Right lobe of liver (tissue), 6 donors: Measurements from ENCODE around the gene CYTH1. TPM values are rescaled to one million over a fixed set of nuclear protein-coding genes. Genes with fewer than 3 reads are reported as not detected.
A peak's percentile ranks its signal among the peaks of the same experiment; 100 is the strongest.

Experiments
- ATAC-seq, 4 donors: fragments of 200-7000 bp; cut with Tn5 transposase; one replicate each; pipeline ENCODE4 v1.9.1; 2020; ENCODE audit warnings: mild to moderate bottlenecking in 4 of 4, moderate library complexity in 4 of 4
- DNase-seq, 3 donors: peaks; one replicate each; pipeline ENCODE4 v3.0.0-alpha.2; 2020
- H3K27ac ChIP-seq, 3 donors: fragments of 200-600 bp; one replicate each; pipeline ENCODE4 v1.8.0; 2022
- H3K27me3 ChIP-seq, 2 donors: fragments of 200-600 bp; one replicate each; pipeline ENCODE4 v1.8.0; 2022
- H3K36me3 ChIP-seq, 4 donors: fragments of 200-600 bp; sonication (generic) in 1 of 4; one replicate each; pipeline versions ENCODE4 v1.5.1 to v1.8.0; 2017 to 2022; ENCODE audit warnings: control low read depth in 1 of 4
- H3K4me1 ChIP-seq, 4 donors: fragments of 200-600 bp; sonication (generic) in 1 of 4; one replicate each; pipeline versions ENCODE4 v1.5.1 to v1.8.0; 2017 to 2022; ENCODE audit warnings: control low read depth in 1 of 4
- H3K4me3 ChIP-seq, 3 donors: fragments of 200-600 bp; one replicate each; pipeline ENCODE4 v1.8.0; 2022
- H3K9me3 ChIP-seq, 4 donors: fragments of 200-600 bp; sonication (generic) in 1 of 4; one replicate each; pipeline versions ENCODE4 v1.5.1 to v1.8.0; 2017 to 2022; ENCODE audit warnings: control low read depth in 1 of 4
- CTCF ChIP-seq, 4 donors: fragments of 200-600 bp in 3 of 4; fragments of 450-650 bp in 1 of 4; IDR thresholded peaks; one replicate each; pipeline versions ENCODE4 v1.5.1 to v1.8.0; 2016 to 2022; ENCODE audit warnings: antibody characterized with exemption in 4 of 4, mild to moderate bottlenecking in 2 of 4
- POLR2A ChIP-seq: fragments of 450-650 bp; IDR thresholded peaks from one replicate; pipeline ENCODE4 v1.6.1; 2017; ENCODE audit warnings: antibody characterized with exemption, mild to moderate bottlenecking
- WGBS: methylation state at CpG from one replicate; pipeline ENCODE4 v1.1.6; 2018; ENCODE audit warnings: low coverage, low lambda C conversion rate; ENCODE audit not compliant: insufficient coverage; ENCODE audit errors: missing lambda C conversion rate; 5-methylcytosine and 5-hydroxymethylcytosine counted together
- intact Hi-C, 2 donors: fragments of 100-400 bp; cut with DNase I; formaldehyde crosslinking; loops; one replicate each; pipeline versions ENCODE4 v1.11.2 to v1.14.1; 2022
- total RNA-seq, 6 experiments: library from RNA; depleted of rRNA in 2 of 6; stranded (reverse); fragments of >200 nt in 2 of 6; fragmentation: NEBNext Ultra II Directional in 3 of 6; extraction: Animal tissue kit (Norgen Biotek cat#: 25700) in 3 of 6; gene quantifications; one replicate each; pipeline versions ENCODE4 v1.1.0 to v1.2.4, GENCODE V29; 2016 to 2023
- donor health status: DM: no; HTN: yes; CAD: no.
- donor health status: DM: no; HTN: no; CAD: no.
- donor health status: DM: no; HTN: no; CAD: no.
- donor health status: DM: no; HTN: yes; CAD: no.
- donor health status: DM: no; HTN: yes; CAD: no.

CYTH1 gene
- total RNA-seq, 6 experiments from 2014 or later, result 14.8 to 46.2 (median 28.8) TPM

DNA sequence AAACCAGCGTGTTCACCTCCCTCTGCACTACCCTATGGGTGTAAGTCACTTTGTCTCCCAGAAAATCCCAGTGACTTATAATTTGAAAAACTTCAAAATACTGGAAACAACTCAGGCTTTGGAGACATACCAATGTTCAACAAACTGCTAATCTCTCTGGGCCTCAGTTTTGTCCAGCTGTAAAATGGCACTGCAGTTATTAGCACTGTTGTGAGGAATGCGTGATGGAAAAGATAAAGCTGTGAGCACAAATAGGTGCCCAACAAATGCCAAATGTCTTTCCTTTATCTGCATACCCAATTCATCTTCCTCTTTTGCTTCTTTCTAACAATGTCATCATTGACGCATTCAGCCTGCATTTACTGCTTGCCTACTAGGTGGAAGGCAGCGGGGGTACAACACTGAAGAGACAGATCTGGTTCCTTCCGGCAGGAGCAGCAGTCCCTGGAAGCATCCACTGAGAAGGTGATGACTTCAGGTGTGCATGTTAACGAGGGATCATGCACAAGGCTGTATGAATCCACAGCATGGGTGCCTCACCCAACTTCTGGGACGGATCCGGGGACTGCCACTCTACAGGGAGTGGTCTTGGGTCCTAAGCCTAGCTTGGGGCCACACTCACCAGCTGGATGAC, 63.4 kb downstream of the CYTH1 start:
- no peak overlapping the region for H3K4me3 ChIP-seq
- no peaks in the 10 kb centered on the region for H3K9me3 ChIP-seq
- intact Hi-C loops, result no loop called here
- H3K27ac ChIP-seq, result no peak overlapping the region
- H3K27me3 ChIP-seq, result no peaks in the 10 kb centered on the region
- WGBS, result 81% methylated on average over 5 of the region's 8 CpGs
- H3K36me3 ChIP-seq, result no peaks in the 10 kb centered on the region
- no peak for TF ChIP-seq POLR2A
- no peak for TF ChIP-seq CTCF (IDR thresholded peaks at IDR 0.05)
- ATAC-seq (no peak), DNase-seq (no peak)
- peaks cover 0 to 75% (median 21%) of the 10 kb centered on the region in 4 donors for H3K4me1 ChIP-seq

DNA sequence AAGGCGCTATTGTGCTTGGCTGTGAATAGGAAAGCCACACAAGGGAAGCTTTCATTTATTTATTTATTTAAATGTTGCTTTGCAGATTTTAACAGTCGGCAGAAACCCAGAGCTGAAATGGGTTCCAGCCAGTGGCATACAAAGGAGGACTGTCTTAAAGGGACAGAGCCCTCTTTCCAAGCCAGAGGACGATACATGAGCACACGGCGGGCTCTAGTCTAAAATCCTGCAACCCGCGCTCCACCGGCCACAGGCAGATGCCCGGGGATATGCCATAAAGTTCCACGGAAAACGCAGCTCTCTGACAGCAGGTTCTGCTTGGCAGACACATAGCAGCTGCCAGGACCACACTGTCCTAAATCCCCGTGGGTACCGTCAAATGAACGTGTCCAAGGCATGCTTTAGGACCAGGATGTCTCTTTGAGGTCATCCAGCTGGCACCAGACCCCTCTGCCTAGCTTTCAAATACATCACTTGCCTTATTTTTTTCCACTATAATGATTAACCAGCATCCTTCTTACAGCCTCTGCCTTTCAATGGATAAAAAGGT, 64.6 kb downstream of the CYTH1 start:
- peak; percentile 46 to 65 (median 57) for ATAC-seq
- TF ChIP-seq CTCF (IDR thresholded peaks at IDR 0.05), result no peak
- no peak for TF ChIP-seq POLR2A
- H3K9me3 ChIP-seq, result no peaks in the 10 kb centered on the region
- DNase-seq, result peak in 1 of 3 donors; percentile 70
- 8% methylated on average over 14 of the region's 14 CpGs for WGBS
- peaks cover 0 to 63% (median 18%) of the 10 kb centered on the region in 4 donors for H3K4me1 ChIP-seq
- no peaks in the 10 kb centered on the region for H3K36me3 ChIP-seq
- H3K27ac ChIP-seq, result peak overlapping the region; percentile 1 to 69 (median 12)
- intact Hi-C loops, result no loop called here
- peak overlapping the region; percentile 22 to 58 (median 40) for H3K4me3 ChIP-seq
- H3K27me3 ChIP-seq, result no peaks in the 10 kb centered on the region

DNA sequence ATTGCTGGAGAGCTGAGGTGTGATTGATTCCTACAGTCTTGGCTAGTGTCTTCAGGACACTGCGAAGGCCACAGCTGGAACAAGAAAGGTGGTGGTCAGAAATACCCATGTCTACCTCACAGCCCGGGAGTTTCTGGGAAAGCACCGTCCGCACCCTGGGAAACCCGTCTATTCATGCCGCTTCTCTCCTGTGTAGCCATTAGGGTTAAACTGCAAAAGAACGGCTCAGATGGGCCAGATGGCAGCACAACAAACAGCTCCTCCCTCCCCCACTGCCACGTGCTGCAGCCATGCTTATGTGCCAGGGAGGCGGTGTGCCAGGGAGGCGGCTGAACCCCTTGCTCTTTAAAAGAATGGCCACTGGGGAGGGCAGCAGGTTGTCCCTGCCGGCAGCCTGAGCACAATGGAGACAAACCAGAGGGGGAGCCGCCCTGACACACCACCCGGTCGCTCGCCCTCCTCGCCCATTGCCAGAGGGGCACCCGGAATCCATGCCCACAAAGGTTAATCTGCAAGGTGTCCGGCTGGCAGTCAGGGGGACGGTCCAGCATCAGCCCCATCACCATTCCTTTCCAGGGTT, 65.2 kb downstream of the CYTH1 start:
- Histone ChIP-seq H3K4me1 (peaks cover 0 to 59% (median 18%) of the 10 kb centered on the region in 4 donors), H3K4me3 (peak overlapping the region; percentile 22 to 58 (median 40)), H3K36me3 (no peaks in the 10 kb centered on the region), H3K9me3 (no peaks in the 10 kb centered on the region), H3K27ac (peak overlapping the region; percentile 12 to 69 (median 33)), H3K27me3 (no peaks in the 10 kb centered on the region)
- ATAC-seq, result peak; percentile 82 to 90 (median 86)
- TF ChIP-seq POLR2A (no peak), CTCF (IDR thresholded peaks at IDR 0.05) (peak in 2 of 4 donors; percentile 16 to 23)
- peak; percentile 86 to 95 (median 93) for DNase-seq
- 14% methylated on average over 8 of the region's 19 CpGs for WGBS
- intact Hi-C loops, result no loop called here

DNA sequence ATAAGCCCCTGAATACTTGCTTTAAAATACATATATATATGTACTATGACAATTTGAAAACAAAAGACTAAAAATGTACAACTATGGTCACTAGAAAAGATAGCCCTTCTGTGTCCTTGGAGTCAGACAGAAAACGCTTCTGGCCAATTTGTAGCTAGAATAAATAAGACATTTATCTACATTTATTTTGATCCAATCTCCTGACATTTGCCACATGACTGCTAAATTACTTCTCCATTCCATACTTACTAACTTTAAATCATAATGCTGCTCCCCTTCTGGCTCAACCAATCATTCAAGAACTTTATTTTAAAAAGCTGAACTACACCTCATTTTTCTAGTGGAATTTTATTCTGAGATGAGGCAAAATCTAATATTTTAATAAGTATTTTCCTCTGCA, 65.8 kb downstream of the CYTH1 start:
- peak overlapping the region in 2 of 3 donors; percentile 33 to 69 for H3K27ac ChIP-seq
- no peaks in the 10 kb centered on the region for H3K9me3 ChIP-seq
- intact Hi-C loops, result no loop called here
- ATAC-seq (no peak), DNase-seq (no peak)
- TF ChIP-seq CTCF (IDR thresholded peaks at IDR 0.05) (no peak), POLR2A (no peak)
- peaks cover 0 to 59% (median 18%) of the 10 kb centered on the region in 4 donors for H3K4me1 ChIP-seq
- WGBS, result 0% methylated on average over 1 of the region's 1 CpG
- H3K4me3 ChIP-seq, result peak overlapping the region in 1 of 3 donors; percentile 40
- H3K27me3 ChIP-seq, result no peaks in the 10 kb centered on the region
- no peaks in the 10 kb centered on the region for H3K36me3 ChIP-seq
